ENCODE results near the gene PBX4.

Gene PBX4

GRCh38 chr19:19558055-19558454 is 60.4 kb downstream of the PBX4 start:
- Histone ChIP-seq H3K9me3 (ENCODE audit: low read length) (no peaks in the 10 kb centered on the region), H3K79me2 (ENCODE audit: insufficient read depth, low read length) (no peaks in the 10 kb centered on the region), H4K20me1 (ENCODE audit: insufficient read depth, low read length) (no peaks in the 10 kb centered on the region), H3K4me3 (ENCODE audit: low read depth, low read length, poor library complexity, severe bottlenecking) (no peak overlapping the region), H3K36me3 (ENCODE audit: insufficient read depth, low read length) (no peaks in the 10 kb centered on the region), H3K9me2 (ENCODE audit: low read depth, low read length) (no peaks in the 10 kb centered on the region), H2AFZ (ENCODE audit: low read length) (no peak overlapping the region), H3K27ac (ENCODE audit: low read depth, low read length, poor library complexity, severe bottlenecking) (no peak overlapping the region), H3K27me3 (ENCODE audit: insufficient read depth, low read length) (no peaks in the 10 kb centered on the region), H3K4me2 (ENCODE audit: low read length) (no peak overlapping the region), H3F3A (ENCODE audit: insufficient read depth, low read length) (no peaks in the 10 kb centered on the region), H3K4me1 (ENCODE audit: insufficient read depth, low read length, severe bottlenecking) (no peaks in the 10 kb centered on the region), H3K9ac (ENCODE audit: low read length) (no peak overlapping the region)
- TF ChIP-seq CTCF (IDR thresholded peaks at IDR 0.05; ENCODE audit: low read length) (no peak), EZH2 (IDR thresholded peaks at IDR 0.05; ENCODE audit: borderline replicate concordance, low read length) (no peak)

GRCh38 chr19:19554074-19555023 is 64.1 kb downstream of the PBX4 start:
- Histone ChIP-seq H3K9me3 (ENCODE audit: low read length) (no peaks in the 10 kb centered on the region), H3F3A (ENCODE audit: insufficient read depth, low read length) (no peaks in the 10 kb centered on the region), H3K4me3 (ENCODE audit: low read depth, low read length, poor library complexity, severe bottlenecking) (no peak overlapping the region), H2AFZ (ENCODE audit: low read length) (no peak overlapping the region), H3K4me2 (ENCODE audit: low read length) (no peak overlapping the region), H3K4me1 (ENCODE audit: insufficient read depth, low read length, severe bottlenecking) (no peaks in the 10 kb centered on the region), H3K79me2 (ENCODE audit: insufficient read depth, low read length) (no peaks in the 10 kb centered on the region), H4K20me1 (ENCODE audit: insufficient read depth, low read length) (no peaks in the 10 kb centered on the region), H3K27me3 (ENCODE audit: insufficient read depth, low read length) (0 out of 2 replicates have a peak, but pooled peaks cover 4% of the 10 kb centered on the region), H3K9me2 (ENCODE audit: low read depth, low read length) (no peaks in the 10 kb centered on the region), H3K36me3 (ENCODE audit: insufficient read depth, low read length) (no peaks in the 10 kb centered on the region), H3K9ac (ENCODE audit: low read length) (no peak overlapping the region), H3K27ac (ENCODE audit: low read depth, low read length, poor library complexity, severe bottlenecking) (no peak overlapping the region)
- TF ChIP-seq EZH2 (IDR thresholded peaks at IDR 0.05; ENCODE audit: borderline replicate concordance, low read length) (no peak), CTCF (IDR thresholded peaks at IDR 0.05; ENCODE audit: low read length) (peak; percentile 75)

GRCh38 chr19:19553670-19554069 is 64.8 kb downstream of the PBX4 start:
- no peak overlapping the region for H3K4me2 ChIP-seq (ENCODE audit: low read length)
- 0 out of 2 replicates have a peak, but pooled peaks cover 4% of the 10 kb centered on the region for H3K27me3 ChIP-seq (ENCODE audit: insufficient read depth, low read length)
- no peaks in the 10 kb centered on the region for H3K79me2 ChIP-seq (ENCODE audit: insufficient read depth, low read length)
- no peak overlapping the region for H3K4me3 ChIP-seq (ENCODE audit: low read depth, low read length, poor library complexity, severe bottlenecking)
- TF ChIP-seq CTCF (IDR thresholded peaks at IDR 0.05; ENCODE audit: low read length) (no peak), EZH2 (IDR thresholded peaks at IDR 0.05; ENCODE audit: borderline replicate concordance, low read length) (no peak)
- H3K9ac ChIP-seq (ENCODE audit: low read length) = no peak overlapping the region
- H3K9me2 ChIP-seq (ENCODE audit: low read depth, low read length) = no peaks in the 10 kb centered on the region
- H3K36me3 ChIP-seq (ENCODE audit: insufficient read depth, low read length) = no peaks in the 10 kb centered on the region
- H3K4me1 ChIP-seq (ENCODE audit: insufficient read depth, low read length, severe bottlenecking) = no peaks in the 10 kb centered on the region
- no peaks in the 10 kb centered on the region for H4K20me1 ChIP-seq (ENCODE audit: insufficient read depth, low read length)
- H3F3A ChIP-seq (ENCODE audit: insufficient read depth, low read length) = no peaks in the 10 kb centered on the region
- no peak overlapping the region for H2AFZ ChIP-seq (ENCODE audit: low read length)
- no peaks in the 10 kb centered on the region for H3K9me3 ChIP-seq (ENCODE audit: low read length)
- H3K27ac ChIP-seq (ENCODE audit: low read depth, low read length, poor library complexity, severe bottlenecking) = no peak overlapping the region

All from OCI-LY1 (cell line).